HEK293 (cell line): ENCODE measurements around the gene KLHL10.

Experiments
- AEBP2 ChIP-seq: fragments of 450-650 bp; formaldehyde crosslinking; IDR thresholded peaks from 2 replicates; pipeline ENCODE4 v1.5.1; 2016; ENCODE audit warnings: missing biosample characterization, missing genetic modification characterization, borderline replicate concordance
- BCL11A ChIP-seq: fragments of 450-650 bp; formaldehyde crosslinking; IDR thresholded peaks from 2 replicates; pipeline ENCODE4 v1.5.1; 2016; ENCODE audit warnings: low read depth, missing biosample characterization, missing genetic modification characterization
- GFI1B ChIP-seq: fragments of 450-650 bp; formaldehyde crosslinking; IDR thresholded peaks from 2 replicates; pipeline ENCODE4 v1.5.1; 2016; ENCODE audit warnings: missing biosample characterization, missing genetic modification characterization
- HIC1 ChIP-seq: fragments of 450-650 bp; formaldehyde crosslinking; IDR thresholded peaks from 2 replicates; pipeline ENCODE4 v1.5.1; 2016; ENCODE audit warnings: missing biosample characterization, missing genetic modification characterization
- HOXC10 ChIP-seq: sonication (generic); formaldehyde crosslinking; IDR thresholded peaks from 2 replicates; pipeline ENCODE4 v1.8.1; 2023; ENCODE audit warnings: mild to moderate bottlenecking, missing genetic modification reagents
- OSR2 ChIP-seq: fragments of 450-650 bp; formaldehyde crosslinking; IDR thresholded peaks from 2 replicates; pipeline ENCODE4 v1.5.1; 2016; ENCODE audit warnings: missing biosample characterization, missing genetic modification characterization
- PRDM6 ChIP-seq: fragments of 450-650 bp; formaldehyde crosslinking; IDR thresholded peaks from 2 replicates; pipeline ENCODE4 v1.5.1; 2017; ENCODE audit warnings: missing biosample characterization, missing genetic modification characterization
- SCRT2 ChIP-seq: fragments of 450-650 bp; formaldehyde crosslinking; IDR thresholded peaks from 2 replicates; pipeline ENCODE4 v1.5.1; 2016; ENCODE audit warnings: missing biosample characterization, missing genetic modification characterization
- ZBTB11 ChIP-seq: fragments of 450-650 bp; formaldehyde crosslinking; conservative IDR thresholded peaks from 2 replicates; pipeline ENCODE4 v1.5.1; 2016; ENCODE audit warnings: low read depth, missing biosample characterization, missing genetic modification characterization
- ZNF112 ChIP-seq: fragments of 450-650 bp; formaldehyde crosslinking; IDR thresholded peaks from 2 replicates; pipeline ENCODE4 v1.5.0; 2017; ENCODE audit warnings: missing biosample characterization, missing genetic modification characterization
- ZNF449 ChIP-seq: fragments of 450-650 bp; formaldehyde crosslinking; IDR thresholded peaks from 2 replicates; pipeline ENCODE4 v1.5.1; 2017; ENCODE audit warnings: missing biosample characterization, mild to moderate bottlenecking, missing genetic modification characterization, moderate library complexity
- ZNF513 ChIP-seq: fragments of 450-650 bp; IDR thresholded peaks from 2 replicates; pipeline ENCODE4 v1.5.1; 2018; ENCODE audit warnings: missing biosample characterization, missing genetic modification characterization
- ZNF629 ChIP-seq: fragments of 450-650 bp; formaldehyde crosslinking; IDR thresholded peaks from 2 replicates; pipeline ENCODE4 v1.5.1; 2017; ENCODE audit warnings: missing biosample characterization, missing genetic modification characterization

The KLHL10 gene

GRCh38 chr17:41848788-41849187, 11.2 kb downstream of the KLHL10 start (continued):
- TF ChIP-seq ZNF449 (tag by site-specific recombination), result peak; percentile 87
- TF ChIP-seq SCRT2 (tag by site-specific recombination), result peak; percentile 88
- TF ChIP-seq AEBP2, result no peak
- no peak for TF ChIP-seq ZNF513 (tag by site-specific recombination)
- TF ChIP-seq BCL11A (tag by site-specific recombination), result peak; percentile 65; the same call in 1 of the 2 replicates
- TF ChIP-seq GFI1B (tag by site-specific recombination), result peak; percentile 80
- TF ChIP-seq OSR2 (tag by site-specific recombination), result peak; percentile 51; the same call in 1 of the 2 replicates
- no peak for TF ChIP-seq HOXC10 (CRISPR knock-in tag)
- no peak for TF ChIP-seq ZNF112 (tag by site-specific recombination)
- TF ChIP-seq ZBTB11 (tag by site-specific recombination), result no peak
- peak; percentile 79 for TF ChIP-seq PRDM6 (tag by site-specific recombination)
- 0 out of 2 replicates have a peak, but pooled peaks have one; percentile 42 for TF ChIP-seq HIC1 (tag by site-specific recombination)
- TF ChIP-seq ZNF629, result peak; percentile 69
